Measurements from ENCODE around the gene TIMM9. TPM values are rescaled to one million over a fixed set of nuclear protein-coding genes. Genes with fewer than 3 reads are reported as not detected.

Gene TIMM9, protein sequence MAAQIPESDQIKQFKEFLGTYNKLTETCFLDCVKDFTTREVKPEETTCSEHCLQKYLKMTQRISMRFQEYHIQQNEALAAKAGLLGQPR
- 10 to 100 TPM; 35.4 to 57.8 (median 47.3) TPM for total RNA-seq

DNA sequence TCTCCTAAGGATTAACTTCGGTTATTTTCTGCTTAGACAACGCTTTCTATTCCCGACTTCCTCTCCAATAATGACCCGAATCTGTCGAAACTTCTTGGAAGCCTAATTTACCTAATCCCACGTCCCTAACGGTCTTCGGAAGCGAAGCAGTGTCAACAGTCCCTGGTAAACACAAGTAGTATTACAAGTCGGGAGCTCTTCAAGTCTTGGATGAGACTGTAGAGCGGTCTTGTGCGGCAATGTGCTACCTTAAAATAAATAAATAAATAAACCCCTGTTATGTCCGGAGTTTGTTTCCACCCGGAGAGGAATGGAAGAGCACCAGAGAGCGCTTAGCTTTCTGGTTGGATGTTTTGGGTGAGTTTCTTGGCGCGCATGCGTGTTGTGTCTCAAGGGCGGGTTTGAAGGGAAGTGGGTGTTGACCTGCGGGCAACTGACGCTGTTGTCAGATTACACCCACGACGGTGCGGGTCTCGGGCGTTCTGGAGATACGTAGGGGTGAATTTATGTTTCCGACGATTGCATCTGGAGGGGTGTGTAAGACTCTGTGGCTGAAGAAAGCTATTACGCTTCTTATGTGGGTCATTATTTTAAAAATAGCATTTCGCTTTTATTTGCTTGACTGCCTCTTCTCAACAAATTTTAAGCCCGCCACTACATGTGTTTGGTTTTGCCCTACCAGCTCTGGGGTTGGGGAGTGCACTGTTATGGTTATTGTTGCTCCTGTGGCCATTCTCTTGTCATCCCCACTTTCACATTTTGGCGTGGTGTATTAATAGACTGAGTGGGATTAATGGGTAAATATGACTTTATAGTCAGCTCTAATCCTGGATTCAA lies at the start of gene TIMM9, which contains the start of gene KIAA0586:
Gene TIMM9 (minus strand): TSS at position 251 of the 837 bp plus-strand sequence. CDS start 15,586 bp downstream, outside the sequence.
Gene KIAA0586 (plus strand): TSS at position 439 of the 837 bp plus-strand sequence. CDS start 546 bp downstream, outside the sequence.
- TF ChIP-seq, protein P1, sequence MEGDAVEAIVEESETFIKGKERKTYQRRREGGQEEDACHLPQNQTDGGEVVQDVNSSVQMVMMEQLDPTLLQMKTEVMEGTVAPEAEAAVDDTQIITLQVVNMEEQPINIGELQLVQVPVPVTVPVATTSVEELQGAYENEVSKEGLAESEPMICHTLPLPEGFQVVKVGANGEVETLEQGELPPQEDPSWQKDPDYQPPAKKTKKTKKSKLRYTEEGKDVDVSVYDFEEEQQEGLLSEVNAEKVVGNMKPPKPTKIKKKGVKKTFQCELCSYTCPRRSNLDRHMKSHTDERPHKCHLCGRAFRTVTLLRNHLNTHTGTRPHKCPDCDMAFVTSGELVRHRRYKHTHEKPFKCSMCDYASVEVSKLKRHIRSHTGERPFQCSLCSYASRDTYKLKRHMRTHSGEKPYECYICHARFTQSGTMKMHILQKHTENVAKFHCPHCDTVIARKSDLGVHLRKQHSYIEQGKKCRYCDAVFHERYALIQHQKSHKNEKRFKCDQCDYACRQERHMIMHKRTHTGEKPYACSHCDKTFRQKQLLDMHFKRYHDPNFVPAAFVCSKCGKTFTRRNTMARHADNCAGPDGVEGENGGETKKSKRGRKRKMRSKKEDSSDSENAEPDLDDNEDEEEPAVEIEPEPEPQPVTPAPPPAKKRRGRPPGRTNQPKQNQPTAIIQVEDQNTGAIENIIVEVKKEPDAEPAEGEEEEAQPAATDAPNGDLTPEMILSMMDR (IDR thresholded peaks at IDR 0.05; ENCODE audit: low read depth): no peak

DNA sequence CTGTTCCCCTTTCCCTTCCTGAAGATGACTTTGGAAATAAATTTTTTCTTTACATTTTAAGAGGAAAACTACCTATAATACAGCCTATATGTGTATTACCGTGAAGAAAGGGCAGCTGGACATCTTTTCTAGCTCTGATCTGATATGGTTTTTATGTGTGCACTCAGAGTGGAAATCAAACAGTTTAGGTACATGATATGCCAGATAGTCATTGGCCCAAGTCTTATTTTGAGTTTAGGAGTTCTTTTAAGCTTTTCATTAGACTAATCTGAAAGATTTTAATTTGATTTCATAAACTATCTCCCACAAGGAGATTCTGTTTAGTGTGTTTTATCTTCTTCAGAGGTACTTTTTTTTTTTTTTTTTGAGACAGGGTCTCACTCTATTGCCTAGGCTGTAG lies 49.0 kb upstream of the TIMM9 start:
- TF ChIP-seq, protein P1 (IDR thresholded peaks at IDR 0.05; ENCODE audit: low read depth): no peak

DNA sequence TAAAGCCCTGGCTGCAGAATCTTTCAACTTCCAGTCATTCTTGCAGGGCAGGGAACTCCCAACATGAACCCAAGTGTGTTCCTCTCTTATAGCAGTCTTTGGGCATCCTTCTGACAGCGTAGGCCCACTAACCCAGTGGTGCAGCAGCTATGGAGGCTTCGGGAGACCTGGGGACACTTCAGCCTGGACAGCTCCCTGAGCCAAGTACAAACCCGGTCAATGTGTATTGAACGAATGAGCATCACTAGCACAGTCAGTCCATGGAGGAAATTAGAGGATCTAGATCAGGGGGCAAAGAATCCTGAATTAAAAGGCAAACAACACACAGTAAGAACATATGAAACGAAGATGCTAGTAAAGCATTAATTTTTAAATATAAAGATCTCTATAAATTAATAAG lies 42.0 kb upstream of the TIMM9 start:
- TF ChIP-seq, protein P1 (IDR thresholded peaks at IDR 0.05; ENCODE audit: low read depth): no peak

DNA sequence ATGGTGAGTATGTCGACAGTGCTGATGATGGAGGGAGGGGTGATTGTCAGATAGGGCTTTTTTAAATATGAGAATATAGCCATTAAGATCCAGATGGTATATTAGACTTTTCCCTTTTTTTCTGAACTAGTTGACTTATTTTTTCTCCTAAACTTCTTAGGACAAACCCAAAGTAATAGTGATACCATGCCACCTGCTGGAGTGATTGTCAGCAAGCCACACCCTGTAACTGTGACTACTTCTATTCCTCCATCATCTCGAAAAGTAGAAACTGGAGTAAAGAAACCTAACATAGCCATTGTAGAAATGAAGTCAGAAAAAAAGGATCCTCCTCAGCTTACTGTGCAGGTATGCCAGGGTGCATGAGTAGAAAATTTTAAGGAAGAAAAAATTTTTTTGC lies 40.2 kb upstream of the TIMM9 start:
- TF ChIP-seq, protein P1 (IDR thresholded peaks at IDR 0.05; ENCODE audit: low read depth): no peak

DNA sequence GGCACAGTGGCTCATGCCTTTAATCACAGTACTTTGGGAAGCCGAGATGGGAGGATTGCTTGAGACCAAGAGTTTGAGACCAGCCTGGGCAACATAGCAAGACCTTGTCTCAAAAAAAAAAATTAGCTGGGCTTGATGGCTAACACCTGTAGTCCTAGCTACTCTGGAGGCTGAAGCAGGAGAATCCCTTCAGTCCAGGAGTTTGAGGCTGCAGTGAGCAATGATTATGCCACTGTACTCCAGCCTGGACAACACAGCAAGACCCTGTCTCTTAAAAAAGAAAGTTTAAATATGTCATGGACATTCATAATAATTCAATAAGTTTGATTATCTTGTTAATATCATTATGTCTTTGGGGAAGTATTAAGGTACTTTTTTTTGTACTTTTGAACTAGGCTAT lies 39.1 kb upstream of the TIMM9 start:
- TF ChIP-seq, protein P1 (IDR thresholded peaks at IDR 0.05; ENCODE audit: low read depth): no peak

DNA sequence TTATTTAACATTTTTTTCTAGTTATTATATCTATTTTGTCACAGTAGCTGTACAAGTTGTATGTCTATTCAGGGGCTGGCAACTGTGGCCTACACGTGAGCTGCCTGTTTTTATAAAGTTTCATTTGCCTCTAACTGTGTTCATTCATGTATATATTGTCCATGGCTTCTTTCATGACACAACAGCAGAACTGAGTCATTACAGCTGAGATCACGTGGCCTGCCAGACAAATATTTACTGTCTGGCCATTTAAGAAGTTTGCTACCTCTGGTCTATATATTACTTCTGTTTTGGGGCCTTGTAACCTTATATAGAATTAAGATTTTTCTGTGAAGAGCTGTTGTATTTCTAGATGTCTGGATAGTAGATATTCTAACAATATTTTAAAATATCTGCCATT lies 38.1 kb upstream of the TIMM9 start:
- TF ChIP-seq, protein P1 (IDR thresholded peaks at IDR 0.05; ENCODE audit: low read depth): no peak

DNA sequence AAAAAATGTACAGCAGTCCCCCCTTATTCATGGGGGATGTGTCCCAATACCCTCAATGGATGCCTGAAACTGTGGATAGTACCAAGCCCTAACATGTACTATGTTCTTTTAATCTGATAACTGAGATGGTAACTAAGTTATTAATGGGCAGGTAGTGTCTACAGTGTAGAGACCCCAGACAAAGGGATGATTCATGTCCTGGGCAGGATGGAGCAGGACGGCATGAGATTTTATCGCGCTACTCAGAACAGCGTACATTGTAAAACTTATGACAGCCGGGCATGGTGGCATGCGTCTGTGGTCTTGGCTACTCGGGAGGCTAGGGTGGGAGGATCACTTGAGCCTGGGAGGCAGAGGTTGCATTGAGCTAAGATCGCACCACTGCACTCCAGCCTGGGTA lies 37.3 kb upstream of the TIMM9 start:
- TF ChIP-seq, protein P1 (IDR thresholded peaks at IDR 0.05; ENCODE audit: low read depth): no peak

Data from subcutaneous adipose tissue (tissue), 4 donors.